Right atrium auricular region (tissue), 2 donors: ENCODE data around the gene ARHGEF4. TPM values are rescaled to one million over a fixed set of nuclear protein-coding genes. Genes with fewer than 3 reads are reported as not detected.
"Not testable (repeated sequence)": the region's sequence is repeated elsewhere in the genome, so short reads cannot be mapped to it uniquely, and the experiment has no call there.

Source experiments
- DNase-seq: peaks from one replicate; pipeline ENCODE4 v3.0.0-alpha.2; 2019; ENCODE audit warnings: low spot score
- H3K27ac ChIP-seq, 2 donors: fragments of 200-600 bp; sonication (generic); 1 replicate in 1 of 2; 2 replicates in 1 of 2; pipeline ENCODE4 v1.5.1; 2016 to 2019
- H3K27me3 ChIP-seq, 2 donors: fragments of 200-600 bp; sonication (generic); one replicate each; pipeline versions ENCODE4 v1.5.1 to v1.6.0; 2017 to 2019
- H3K36me3 ChIP-seq: fragments of 200-600 bp; sonication (generic); one replicate; pipeline ENCODE4 v1.5.1; 2016
- H3K4me1 ChIP-seq, 2 donors: fragments of 200-600 bp; sonication (generic); one replicate each; pipeline versions ENCODE4 v1.5.1 to v1.6.0; 2017 to 2019
- H3K4me3 ChIP-seq, 2 donors: fragments of 200-600 bp; sonication (generic); 1 replicate in 1 of 2; 2 replicates in 1 of 2; pipeline ENCODE4 v1.5.1; 2017 to 2019; ENCODE audit warnings: mild to moderate bottlenecking in 1 of 2, moderate library complexity in 1 of 2
- H3K9me3 ChIP-seq, 2 donors: fragments of 200-600 bp; sonication (generic); one replicate each; pipeline ENCODE4 v1.5.1; 2019
- total RNA-seq, 2 donors: library from RNA; depleted of rRNA; stranded (reverse); fragments of >200 nt; gene quantifications; one replicate each; pipeline ENCODE4 v1.1.0, GENCODE V29; 2016
- TF ChIP-seq, protein P1 (sequence below), 2 donors: fragments of 200-600 bp; sonication (generic); IDR thresholded peaks; one replicate each; pipeline ENCODE4 v1.5.1; 2019; ENCODE audit warnings: antibody characterized with exemption in 2 of 2

ARHGEF4 gene
- total RNA-seq, 2 donors from 2014 or later = 3.5 to 8.1 TPM

DNA sequence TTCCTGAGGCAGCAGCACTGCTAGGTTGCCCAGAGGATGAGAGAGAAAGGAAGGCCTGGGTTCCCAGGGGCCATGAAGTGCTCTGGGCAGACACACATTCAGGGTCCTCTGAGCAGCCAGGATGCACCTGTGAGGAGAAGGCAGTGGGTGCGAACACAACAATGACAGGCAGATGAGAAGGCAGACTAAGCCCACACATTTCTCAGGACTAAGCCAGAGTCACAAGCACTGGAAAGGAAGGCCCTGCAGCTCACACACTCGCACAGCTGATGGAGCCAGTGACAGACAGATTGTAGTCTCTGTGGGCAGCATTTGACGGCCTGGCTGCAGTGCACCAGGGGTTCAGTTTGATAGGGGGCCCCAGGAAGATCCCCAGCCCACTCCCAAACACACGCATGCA lies 61.8 kb downstream of the ARHGEF4 start:
- no peak overlapping the region for H3K27ac ChIP-seq
- H3K9me3 ChIP-seq = no peaks in the 10 kb centered on the region
- H3K4me3 ChIP-seq = no peak overlapping the region
- TF ChIP-seq, protein P1, sequence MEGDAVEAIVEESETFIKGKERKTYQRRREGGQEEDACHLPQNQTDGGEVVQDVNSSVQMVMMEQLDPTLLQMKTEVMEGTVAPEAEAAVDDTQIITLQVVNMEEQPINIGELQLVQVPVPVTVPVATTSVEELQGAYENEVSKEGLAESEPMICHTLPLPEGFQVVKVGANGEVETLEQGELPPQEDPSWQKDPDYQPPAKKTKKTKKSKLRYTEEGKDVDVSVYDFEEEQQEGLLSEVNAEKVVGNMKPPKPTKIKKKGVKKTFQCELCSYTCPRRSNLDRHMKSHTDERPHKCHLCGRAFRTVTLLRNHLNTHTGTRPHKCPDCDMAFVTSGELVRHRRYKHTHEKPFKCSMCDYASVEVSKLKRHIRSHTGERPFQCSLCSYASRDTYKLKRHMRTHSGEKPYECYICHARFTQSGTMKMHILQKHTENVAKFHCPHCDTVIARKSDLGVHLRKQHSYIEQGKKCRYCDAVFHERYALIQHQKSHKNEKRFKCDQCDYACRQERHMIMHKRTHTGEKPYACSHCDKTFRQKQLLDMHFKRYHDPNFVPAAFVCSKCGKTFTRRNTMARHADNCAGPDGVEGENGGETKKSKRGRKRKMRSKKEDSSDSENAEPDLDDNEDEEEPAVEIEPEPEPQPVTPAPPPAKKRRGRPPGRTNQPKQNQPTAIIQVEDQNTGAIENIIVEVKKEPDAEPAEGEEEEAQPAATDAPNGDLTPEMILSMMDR (IDR thresholded peaks at IDR 0.05) = no peak
- DNase-seq = no peak
- H3K27me3 ChIP-seq = no peaks in the 10 kb centered on the region
- H3K36me3 ChIP-seq = no peaks in the 10 kb centered on the region
- no peaks in the 10 kb centered on the region for H3K4me1 ChIP-seq

DNA sequence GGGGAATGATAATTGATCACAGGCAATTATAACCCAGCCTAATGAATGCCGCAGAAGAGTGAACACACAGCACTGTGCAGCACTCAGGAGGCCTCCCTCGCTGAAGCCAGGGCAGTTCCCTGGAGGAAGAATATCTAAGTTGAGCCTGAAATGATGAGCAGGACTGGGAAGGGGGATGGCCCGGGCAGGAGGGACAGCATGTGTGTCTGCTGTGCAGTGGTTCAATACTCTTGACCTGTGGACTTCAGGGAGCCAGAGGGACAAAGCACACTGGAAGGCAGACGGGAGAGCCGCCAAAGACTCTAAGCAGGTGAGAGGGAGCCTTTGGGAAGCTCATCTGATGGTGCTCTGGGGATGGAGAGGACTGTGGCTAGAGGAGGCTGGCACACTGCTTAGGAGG lies 62.6 kb downstream of the ARHGEF4 start:
- DNase-seq = no peak

DNA sequence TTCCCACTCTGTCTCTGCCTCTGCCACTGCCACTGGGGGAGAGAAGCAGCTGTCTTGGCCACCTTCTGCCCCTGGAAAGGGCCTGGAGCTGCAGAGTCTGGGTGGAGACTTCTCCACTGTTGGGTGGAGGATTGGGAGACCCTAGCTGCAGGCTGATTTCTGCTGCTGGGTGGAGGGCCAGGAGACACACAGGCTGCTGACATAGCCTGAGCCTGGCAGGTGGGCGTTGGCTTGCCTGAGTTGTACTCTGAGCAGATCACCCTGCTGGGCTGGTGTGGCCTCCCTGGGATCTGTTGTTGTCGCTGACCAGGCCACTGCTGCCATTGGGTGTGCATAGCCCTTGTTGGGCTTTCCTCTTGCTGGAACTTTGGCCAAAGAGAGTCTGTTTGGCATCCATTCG lies 64.3 kb downstream of the ARHGEF4 start:
- H3K9me3 ChIP-seq = peaks cover 0 to 2% of the 10 kb centered on the region in 2 donors
- H3K4me1 ChIP-seq = no peaks in the 10 kb centered on the region
- no peak overlapping the region for H3K27ac ChIP-seq
- H3K4me3 ChIP-seq = no peak overlapping the region
- no peaks in the 10 kb centered on the region for H3K36me3 ChIP-seq
- TF ChIP-seq, protein P1 (IDR thresholded peaks at IDR 0.05) = no peak
- no peak for DNase-seq
- no peaks in the 10 kb centered on the region for H3K27me3 ChIP-seq

More for the DNA sequence above, 62.6 kb downstream of the ARHGEF4 start:
- H3K27me3 ChIP-seq = no peaks in the 10 kb centered on the region
- H3K4me3 ChIP-seq = no peak overlapping the region
- H3K9me3 ChIP-seq = no peaks in the 10 kb centered on the region
- no peaks in the 10 kb centered on the region for H3K36me3 ChIP-seq
- TF ChIP-seq, protein P1 (IDR thresholded peaks at IDR 0.05) = no peak
- H3K4me1 ChIP-seq = no peaks in the 10 kb centered on the region
- H3K27ac ChIP-seq = no peak overlapping the region

DNA sequence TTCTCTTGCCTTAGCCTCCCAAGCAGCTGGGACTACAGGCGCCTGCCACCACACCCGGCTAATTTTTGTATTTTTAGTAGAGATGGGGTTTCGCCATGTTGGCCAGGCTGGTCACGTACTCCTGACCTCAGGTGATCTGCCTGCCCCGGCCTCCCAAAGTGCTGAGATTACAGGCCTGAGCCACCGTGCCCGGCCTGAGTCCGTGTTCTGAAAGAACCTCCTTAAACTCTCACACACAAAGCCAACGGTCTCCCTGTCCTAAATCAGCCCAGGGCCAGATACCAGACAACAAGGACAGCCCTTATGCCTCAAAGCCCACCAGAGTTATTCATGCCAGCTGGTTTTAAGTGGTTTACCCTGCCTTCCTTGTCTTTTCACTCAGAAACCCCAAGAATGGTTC lies 64.9 kb downstream of the ARHGEF4 start:
- DNase-seq, H3K9me3 ChIP-seq, H3K4me1 ChIP-seq, H3K36me3 ChIP-seq, H3K27ac ChIP-seq, H3K4me3 ChIP-seq, H3K27me3 ChIP-seq: not testable (repeated sequence)

DNA sequence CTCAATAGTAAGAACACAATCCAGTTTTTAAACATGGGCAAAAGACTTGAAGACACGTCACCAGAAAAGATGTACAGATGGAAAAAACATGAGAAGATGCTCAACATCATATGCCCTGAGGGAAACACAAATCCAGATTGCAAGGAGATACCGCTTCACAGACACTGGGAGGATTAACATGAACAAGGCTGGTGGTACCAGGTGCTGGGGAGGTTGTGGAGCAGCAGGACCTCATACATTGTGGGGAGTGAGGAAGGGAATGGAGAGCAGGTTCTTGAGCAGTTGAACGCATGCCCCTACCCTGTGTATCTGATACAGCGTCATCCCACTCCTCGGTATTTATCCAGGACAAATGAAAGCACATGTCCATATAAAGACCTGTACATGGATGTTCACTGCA lies 72.1 kb downstream of the ARHGEF4 start:
- DNase-seq = peak; percentile 16
- H3K4me1 ChIP-seq = no peaks in the 10 kb centered on the region
- H3K4me3 ChIP-seq = no peak overlapping the region
- no peak overlapping the region for H3K27ac ChIP-seq
- H3K27me3 ChIP-seq = no peaks in the 10 kb centered on the region
- TF ChIP-seq, protein P1 (IDR thresholded peaks at IDR 0.05) = no peak
- H3K9me3 ChIP-seq = peaks cover 0 to 8% of the 10 kb centered on the region in 2 donors
- no peaks in the 10 kb centered on the region for H3K36me3 ChIP-seq

DNA sequence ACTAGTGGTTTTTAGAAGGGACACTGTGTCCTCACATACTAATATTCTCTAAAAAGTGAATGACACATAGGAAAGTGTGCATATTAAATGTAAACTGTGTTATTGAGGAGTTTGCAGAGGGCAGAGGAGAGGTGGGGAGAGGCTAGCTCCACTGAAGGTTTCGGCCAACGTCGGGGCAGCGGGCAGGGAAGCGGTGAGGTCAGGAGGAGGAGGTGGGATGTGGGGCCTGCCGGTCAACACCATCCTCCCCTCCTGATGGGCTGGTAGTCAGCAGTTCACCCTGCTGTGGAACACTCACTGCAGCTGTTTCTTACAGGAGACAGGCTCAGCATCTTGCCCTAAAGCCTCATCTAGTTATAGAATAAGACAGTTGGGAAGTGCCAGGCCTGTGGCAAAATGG lies 74.2 kb downstream of the ARHGEF4 start:
- H3K27me3 ChIP-seq = peaks cover 0 to under 1% of the 10 kb centered on the region in 2 donors
- TF ChIP-seq, protein P1 (IDR thresholded peaks at IDR 0.05) = no peak
- H3K4me1 ChIP-seq = no peaks in the 10 kb centered on the region
- no peak overlapping the region for H3K27ac ChIP-seq
- DNase-seq = no peak
- H3K4me3 ChIP-seq = no peak overlapping the region
- H3K36me3 ChIP-seq = no peaks in the 10 kb centered on the region
- peaks cover 0 to 7% of the 10 kb centered on the region in 2 donors for H3K9me3 ChIP-seq
